WTC11 (cell line): Measurements from ENCODE around the gene MYO9A. TPM values are rescaled to one million over a fixed set of nuclear protein-coding genes. Genes with fewer than 3 reads are reported as not detected.

Experiments used
- ATAC-seq: fragments of 200-7000 bp; cut with Tn5 transposase; 2 replicates; pipeline ENCODE4 v1.10.0; 2021; ENCODE audit warnings: mild to moderate bottlenecking, moderate library complexity
- CTCF ChIA-PET: fragments of 300-600 bp; sonication (Branson Sonifier 250); formaldehyde crosslinking; loops from one replicate; lab custom pipeline; 2021; ENCODE audit warnings: antibody characterized with exemption; lab: Charles Lee
- POLR2A ChIA-PET: fragments of 350-600 bp; sonication (Branson Sonifier 250); formaldehyde crosslinking; loops from one replicate; lab custom pipeline; 2021; ENCODE audit warnings: antibody characterized with exemption; lab: Charles Lee
- DNase-seq: peaks from one replicate; pipeline ENCODE4 v3.0.0; 2021; ENCODE audit warnings: low spot score
- H3K27ac Mint-ChIP-seq: 2 replicates; pipeline ENCODE4 v1.8.0; 2021; ENCODE audit warnings: mixed read lengths
- H3K27me3 Mint-ChIP-seq: 2 replicates; pipeline ENCODE4 v1.8.0; 2021; ENCODE audit warnings: low read depth, mild to moderate bottlenecking, moderate library complexity, mixed read lengths
- H3K36me3 Mint-ChIP-seq: 2 replicates; pipeline ENCODE4 v1.8.0; 2021; ENCODE audit warnings: mixed read lengths
- H3K4me1 Mint-ChIP-seq: 2 replicates; pipeline ENCODE4 v1.8.0; 2022; ENCODE audit warnings: mixed read lengths
- H3K4me3 Mint-ChIP-seq: 2 replicates; pipeline ENCODE4 v1.8.0; 2021; ENCODE audit warnings: mild to moderate bottlenecking, moderate library complexity, mixed read lengths
- H3K9me3 Mint-ChIP-seq: 2 replicates; pipeline ENCODE4 v1.8.0; 2021; ENCODE audit warnings: mixed read lengths
- CBFB ChIP-seq: sonication (generic); formaldehyde crosslinking; IDR thresholded peaks from 2 replicates; pipeline ENCODE4 v1.8.1; 2022; ENCODE audit warnings: mild to moderate bottlenecking, low read depth, missing genetic modification reagents
- CREM ChIP-seq: sonication (generic); formaldehyde crosslinking; IDR thresholded peaks from 2 replicates; pipeline ENCODE4 v1.8.1; 2022; ENCODE audit warnings: mild to moderate bottlenecking, missing genetic modification reagents, moderate library complexity
- E2F5 ChIP-seq: sonication (generic); formaldehyde crosslinking; IDR thresholded peaks from 2 replicates; pipeline ENCODE4 v1.8.1; 2022; ENCODE audit warnings: mild to moderate bottlenecking, moderate library complexity, missing genetic modification reagents
- ELF4 ChIP-seq: sonication (generic); formaldehyde crosslinking; IDR thresholded peaks from 2 replicates; pipeline ENCODE4 v1.8.1; 2022; ENCODE audit warnings: low read depth, mild to moderate bottlenecking, moderate library complexity, missing genetic modification reagents
- EMX1 ChIP-seq: fragments of 250-450 bp; sonication (Bioruptor Pico); IDR thresholded peaks from 2 replicates; pipeline ENCODE4 v1.8.0; 2021; ENCODE audit warnings: mild to moderate bottlenecking
- FOXP1 ChIP-seq: sonication (generic); formaldehyde crosslinking; IDR thresholded peaks from 2 replicates; pipeline ENCODE4 v1.8.0; 2022; ENCODE audit warnings: missing genetic modification reagents, mild to moderate bottlenecking, moderate library complexity, borderline replicate concordance
- JAZF1 ChIP-seq: fragments of 250-450 bp; sonication (Bioruptor Pico); IDR thresholded peaks from 2 replicates; pipeline ENCODE4 v1.9.0; 2021; ENCODE audit warnings: moderate library complexity, mild to moderate bottlenecking, inconsistent platforms
- TEAD4 ChIP-seq: sonication (generic); formaldehyde crosslinking; IDR thresholded peaks from 2 replicates; pipeline ENCODE4 v1.8.0; 2022; ENCODE audit warnings: mild to moderate bottlenecking, missing genetic modification reagents
- ZNF416 ChIP-seq: fragments of 250-450 bp; sonication (Bioruptor Pico); IDR thresholded peaks from 2 replicates; pipeline ENCODE4 v1.9.0; 2021; ENCODE audit warnings: mild to moderate bottlenecking, inconsistent platforms
- ZNF423 ChIP-seq: fragments of 250-450 bp; sonication (Bioruptor Pico); IDR thresholded peaks from 2 replicates; pipeline ENCODE4 v2.1.2; 2022; ENCODE audit warnings: mild to moderate bottlenecking, moderate library complexity
- ZNF671 ChIP-seq: fragments of 250-450 bp; sonication (Bioruptor Pico); IDR thresholded peaks from 2 replicates; pipeline ENCODE4 v1.8.0; 2021; ENCODE audit warnings: mild to moderate bottlenecking
- total RNA-seq: library from RNA; stranded (reverse); gene quantifications from 3 replicates; pipeline ENCODE4 v1.2.3, GENCODE V29; 2021
- TF ChIP-seq, protein P1 (sequence below): sonication (generic); formaldehyde crosslinking; IDR thresholded peaks from 2 replicates; pipeline ENCODE4 v1.8.0; 2023; ENCODE audit warnings: mild to moderate bottlenecking, missing genetic modification reagents
- TF ChIP-seq, protein P2 (sequence below): sonication (generic); formaldehyde crosslinking; IDR thresholded peaks from 2 replicates; pipeline ENCODE4 v1.8.0; 2022; ENCODE audit warnings: mild to moderate bottlenecking, missing genetic modification reagents
- TF ChIP-seq, protein P3 (sequence below): sonication (generic); formaldehyde crosslinking; IDR thresholded peaks from 2 replicates; pipeline ENCODE4 v1.8.0; 2022; ENCODE audit warnings: mild to moderate bottlenecking, missing genetic modification reagents
- TF ChIP-seq, protein P4 (sequence below): fragments of 250-450 bp; sonication (Bioruptor Pico); IDR thresholded peaks from 2 replicates; pipeline ENCODE4 v1.9.0; 2021; ENCODE audit warnings: moderate library complexity, mild to moderate bottlenecking, inconsistent platforms, borderline replicate concordance
- TF ChIP-seq, protein P5 (sequence below): fragments of 250-450 bp; sonication (Bioruptor Pico); IDR thresholded peaks from 2 replicates; pipeline ENCODE4 v2.1.2; 2022; ENCODE audit warnings: mild to moderate bottlenecking, moderate library complexity
- TF ChIP-seq, protein P6 (sequence below): fragments of 250-450 bp; sonication (Bioruptor Pico); conservative IDR thresholded peaks from 2 replicates; pipeline ENCODE4 v1.9.0; 2021; ENCODE audit warnings: mild to moderate bottlenecking
- TF ChIP-seq, protein P7 (sequence below): sonication (generic); formaldehyde crosslinking; IDR thresholded peaks from 2 replicates; pipeline ENCODE4 v1.8.1; 2023; ENCODE audit warnings: mild to moderate bottlenecking, missing genetic modification reagents

The MYO9A gene
- total RNA-seq, 1 experiment from 2014 or later: 23.5 TPM

GRCh38 chr15:71776304-71776703 lies 341.6 kb downstream of the MYO9A start (continued):
- no peak for TF ChIP-seq FOXP1 (CRISPR knock-in tag)
- TF ChIP-seq EMX1: no peak
- TF ChIP-seq E2F5 (CRISPR knock-in tag): no peak
- TF ChIP-seq ZNF416: no peak
- TF ChIP-seq ZNF423 (CRISPR knock-in tag): no peak

GRCh38 chr15:71775856-71776255 lies 342.1 kb downstream of the MYO9A start:
- Mint-ChIP-seq H3K4me3 (no peak overlapping the region), H3K27me3 (no peaks in the 10 kb centered on the region), H3K27ac (no peak overlapping the region), H3K9me3 (no peaks in the 10 kb centered on the region), H3K4me1 (peaks cover 9% of the 10 kb centered on the region), H3K36me3 (no peaks in the 10 kb centered on the region)
- TF ChIP-seq, protein P1, sequence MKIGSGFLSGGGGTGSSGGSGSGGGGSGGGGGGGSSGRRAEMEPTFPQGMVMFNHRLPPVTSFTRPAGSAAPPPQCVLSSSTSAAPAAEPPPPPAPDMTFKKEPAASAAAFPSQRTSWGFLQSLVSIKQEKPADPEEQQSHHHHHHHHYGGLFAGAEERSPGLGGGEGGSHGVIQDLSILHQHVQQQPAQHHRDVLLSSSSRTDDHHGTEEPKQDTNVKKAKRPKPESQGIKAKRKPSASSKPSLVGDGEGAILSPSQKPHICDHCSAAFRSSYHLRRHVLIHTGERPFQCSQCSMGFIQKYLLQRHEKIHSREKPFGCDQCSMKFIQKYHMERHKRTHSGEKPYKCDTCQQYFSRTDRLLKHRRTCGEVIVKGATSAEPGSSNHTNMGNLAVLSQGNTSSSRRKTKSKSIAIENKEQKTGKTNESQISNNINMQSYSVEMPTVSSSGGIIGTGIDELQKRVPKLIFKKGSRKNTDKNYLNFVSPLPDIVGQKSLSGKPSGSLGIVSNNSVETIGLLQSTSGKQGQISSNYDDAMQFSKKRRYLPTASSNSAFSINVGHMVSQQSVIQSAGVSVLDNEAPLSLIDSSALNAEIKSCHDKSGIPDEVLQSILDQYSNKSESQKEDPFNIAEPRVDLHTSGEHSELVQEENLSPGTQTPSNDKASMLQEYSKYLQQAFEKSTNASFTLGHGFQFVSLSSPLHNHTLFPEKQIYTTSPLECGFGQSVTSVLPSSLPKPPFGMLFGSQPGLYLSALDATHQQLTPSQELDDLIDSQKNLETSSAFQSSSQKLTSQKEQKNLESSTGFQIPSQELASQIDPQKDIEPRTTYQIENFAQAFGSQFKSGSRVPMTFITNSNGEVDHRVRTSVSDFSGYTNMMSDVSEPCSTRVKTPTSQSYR (CRISPR knock-in tag): no peak
- TF ChIP-seq, protein P2, sequence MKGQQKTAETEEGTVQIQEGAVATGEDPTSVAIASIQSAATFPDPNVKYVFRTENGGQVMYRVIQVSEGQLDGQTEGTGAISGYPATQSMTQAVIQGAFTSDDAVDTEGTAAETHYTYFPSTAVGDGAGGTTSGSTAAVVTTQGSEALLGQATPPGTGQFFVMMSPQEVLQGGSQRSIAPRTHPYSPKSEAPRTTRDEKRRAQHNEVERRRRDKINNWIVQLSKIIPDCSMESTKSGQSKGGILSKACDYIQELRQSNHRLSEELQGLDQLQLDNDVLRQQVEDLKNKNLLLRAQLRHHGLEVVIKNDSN: no peak
- no peak for TF ChIP-seq ELF4 (CRISPR knock-in tag)
- TF ChIP-seq ZNF671 (CRISPR knock-in tag): no peak
- TF ChIP-seq CREM: no peak
- TF ChIP-seq JAZF1 (CRISPR knock-in tag): no peak
- DNase-seq: no peak
- no peak for ATAC-seq
- CTCF ChIA-PET: interaction anchor here (1.4 kb wide), 1 partner anchor 32 kb away, joined by 3 read pairs; no protein-coding TSS in a partner anchor
- POLR2A ChIA-PET: no interaction called here

DNA sequence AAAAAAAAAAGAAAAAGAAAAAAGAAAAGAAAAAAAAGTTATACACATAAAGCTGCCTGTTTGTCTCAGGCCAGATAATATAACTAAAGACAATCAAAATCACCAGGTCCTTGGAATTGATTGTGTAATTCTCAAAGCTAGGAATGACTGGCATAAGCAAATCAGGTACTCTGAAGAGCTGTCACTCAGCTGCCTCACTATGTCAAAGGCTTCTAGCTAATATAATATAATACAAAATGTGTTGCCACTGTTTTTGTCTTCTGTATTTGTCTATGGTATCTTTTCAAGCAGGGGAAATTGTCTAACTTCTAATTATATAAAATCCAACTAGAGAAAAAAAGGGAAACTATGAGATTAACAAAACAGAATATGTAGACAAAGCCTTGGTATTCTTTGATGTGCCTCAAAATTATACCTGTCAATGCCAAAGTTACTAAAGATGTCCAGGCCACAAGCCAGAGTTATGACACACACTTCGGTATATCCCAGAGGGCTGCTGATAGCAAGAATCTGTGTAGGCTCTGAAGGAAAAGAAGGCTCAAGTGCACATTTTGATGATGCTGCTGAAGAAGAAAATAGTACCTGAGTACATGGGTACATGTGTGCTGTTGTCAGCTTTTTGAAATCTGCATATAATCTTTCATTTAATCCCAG lies 344.6 kb downstream of the MYO9A start:
- ATAC-seq (no peak), DNase-seq (no peak)
- no peak overlapping the region for H3K4me3 Mint-ChIP-seq
- no peaks in the 10 kb centered on the region for H3K4me1 Mint-ChIP-seq
- H3K27me3 Mint-ChIP-seq: no peaks in the 10 kb centered on the region
- CTCF ChIA-PET: interaction anchor here (0.6 to 2.7 kb wide), 2 partner anchors 29 to 382 kb away, joined by 3 to 9 read pairs; no protein-coding TSS in a partner anchor
- H3K27ac Mint-ChIP-seq: no peak overlapping the region
- H3K36me3 Mint-ChIP-seq: peaks cover under 1% of the 10 kb centered on the region
- POLR2A ChIA-PET: no interaction called here
- peaks cover under 1% of the 10 kb centered on the region for H3K9me3 Mint-ChIP-seq
- TF ChIP-seq, protein P3, sequence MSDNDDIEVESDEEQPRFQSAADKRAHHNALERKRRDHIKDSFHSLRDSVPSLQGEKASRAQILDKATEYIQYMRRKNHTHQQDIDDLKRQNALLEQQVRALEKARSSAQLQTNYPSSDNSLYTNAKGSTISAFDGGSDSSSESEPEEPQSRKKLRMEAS: no peak
- TF ChIP-seq, protein P4, sequence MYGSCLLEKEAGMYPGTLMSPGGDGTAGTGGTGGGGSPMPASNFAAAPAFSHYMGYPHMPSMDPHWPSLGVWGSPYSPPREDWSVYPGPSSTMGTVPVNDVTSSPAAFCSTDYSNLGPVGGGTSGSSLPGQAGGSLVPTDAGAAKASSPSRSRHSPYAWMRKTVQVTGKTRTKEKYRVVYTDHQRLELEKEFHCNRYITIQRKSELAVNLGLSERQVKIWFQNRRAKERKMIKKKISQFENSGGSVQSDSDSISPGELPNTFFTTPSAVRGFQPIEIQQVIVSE: no peak
- TF ChIP-seq, protein P5, sequence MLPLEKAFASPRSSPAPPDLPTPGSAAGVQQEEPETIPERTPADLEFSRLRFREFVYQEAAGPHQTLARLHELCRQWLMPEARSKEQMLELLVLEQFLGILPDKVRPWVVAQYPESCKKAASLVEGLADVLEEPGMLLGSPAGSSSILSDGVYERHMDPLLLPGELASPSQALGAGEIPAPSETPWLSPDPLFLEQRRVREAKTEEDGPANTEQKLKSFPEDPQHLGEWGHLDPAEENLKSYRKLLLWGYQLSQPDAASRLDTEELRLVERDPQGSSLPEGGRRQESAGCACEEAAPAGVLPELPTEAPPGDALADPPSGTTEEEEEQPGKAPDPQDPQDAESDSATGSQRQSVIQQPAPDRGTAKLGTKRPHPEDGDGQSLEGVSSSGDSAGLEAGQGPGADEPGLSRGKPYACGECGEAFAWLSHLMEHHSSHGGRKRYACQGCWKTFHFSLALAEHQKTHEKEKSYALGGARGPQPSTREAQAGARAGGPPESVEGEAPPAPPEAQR (CRISPR knock-in tag): no peak
- TF ChIP-seq, protein P6, sequence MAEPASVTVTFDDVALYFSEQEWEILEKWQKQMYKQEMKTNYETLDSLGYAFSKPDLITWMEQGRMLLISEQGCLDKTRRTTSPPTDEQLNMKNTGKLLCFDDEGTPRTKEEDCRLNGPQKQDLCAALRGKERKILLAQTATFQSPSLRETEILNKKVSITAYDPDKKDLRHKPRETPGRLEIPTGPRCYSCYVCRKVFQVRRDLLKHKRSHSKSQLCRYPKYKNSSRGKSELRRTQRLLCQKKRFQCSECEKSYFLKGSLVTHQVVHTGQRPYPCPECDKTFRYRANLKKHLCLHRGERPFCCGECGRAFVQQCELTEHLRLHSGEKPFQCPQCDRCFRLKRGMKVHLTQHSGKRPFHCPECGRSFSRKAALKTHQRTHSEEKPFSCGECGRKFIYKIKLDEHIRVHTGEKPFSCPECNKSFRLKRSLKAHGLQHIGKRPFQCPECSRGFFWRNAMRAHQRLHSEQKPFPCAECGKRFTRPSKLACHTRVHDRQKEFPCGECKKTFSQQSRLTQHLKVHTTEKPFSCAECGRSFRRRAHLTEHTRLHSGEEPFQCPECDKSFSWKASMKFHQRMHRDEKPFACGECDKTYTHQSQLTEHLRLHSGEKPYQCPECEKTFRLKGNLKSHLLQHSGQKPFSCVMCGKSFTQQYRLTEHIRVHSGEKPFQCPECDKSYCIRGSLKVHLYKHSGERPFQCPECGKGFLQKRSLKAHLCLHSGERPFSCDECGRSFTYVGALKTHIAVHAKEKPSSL: no peak
- no peak for TF ChIP-seq FOXP1 (CRISPR knock-in tag)
- no peak for TF ChIP-seq TEAD4 (CRISPR knock-in tag)
- no peak for TF ChIP-seq CBFB (CRISPR knock-in tag)
- TF ChIP-seq, protein P7, sequence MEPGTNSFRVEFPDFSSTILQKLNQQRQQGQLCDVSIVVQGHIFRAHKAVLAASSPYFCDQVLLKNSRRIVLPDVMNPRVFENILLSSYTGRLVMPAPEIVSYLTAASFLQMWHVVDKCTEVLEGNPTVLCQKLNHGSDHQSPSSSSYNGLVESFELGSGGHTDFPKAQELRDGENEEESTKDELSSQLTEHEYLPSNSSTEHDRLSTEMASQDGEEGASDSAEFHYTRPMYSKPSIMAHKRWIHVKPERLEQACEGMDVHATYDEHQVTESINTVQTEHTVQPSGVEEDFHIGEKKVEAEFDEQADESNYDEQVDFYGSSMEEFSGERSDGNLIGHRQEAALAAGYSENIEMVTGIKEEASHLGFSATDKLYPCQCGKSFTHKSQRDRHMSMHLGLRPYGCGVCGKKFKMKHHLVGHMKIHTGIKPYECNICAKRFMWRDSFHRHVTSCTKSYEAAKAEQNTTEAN (CRISPR knock-in tag): no peak
